IPS-20b (cell line): Measurements from ENCODE around the gene MYT1.
"Not testable (repeated sequence)": the region's sequence is repeated elsewhere in the genome, so short reads cannot be mapped to it uniquely, and the experiment has no call there.

Experiments used
- H3K27ac ChIP-seq: one replicate; pipeline ENCODE4 v1.5.1; 2013; ENCODE audit warnings: low read length
- H3K27me3 ChIP-seq: 2 replicates; pipeline ENCODE4 v1.6.1; 2013; ENCODE audit warnings: mild to moderate bottlenecking, low read length, inconsistent platforms; ENCODE audit not compliant: insufficient read depth
- H3K36me3 ChIP-seq: 2 replicates; pipeline ENCODE4 v1.6.1; 2013; ENCODE audit warnings: low read depth, mild to moderate bottlenecking, inconsistent platforms, low read length, moderate library complexity; ENCODE audit not compliant: insufficient read depth
- H3K4me1 ChIP-seq: 2 replicates; pipeline ENCODE4 v1.6.1; 2013; ENCODE audit warnings: mild to moderate bottlenecking, control low read depth, inconsistent platforms, low read length, moderate library complexity; ENCODE audit not compliant: insufficient read depth
- H3K4me3 ChIP-seq: 2 replicates; pipeline ENCODE4 v1.5.1; 2013; ENCODE audit warnings: mild to moderate bottlenecking, low read length, inconsistent platforms
- H3K9ac ChIP-seq: 2 replicates; pipeline ENCODE4 v1.6.1; 2013; ENCODE audit warnings: low read depth, mild to moderate bottlenecking, inconsistent platforms, low read length, moderate library complexity
- H3K9me3 ChIP-seq: 2 replicates; pipeline ENCODE4 v1.6.1; 2013; ENCODE audit warnings: mild to moderate bottlenecking, low read depth, low read length, inconsistent platforms; ENCODE audit not compliant: insufficient read depth

The MYT1 gene

DNA sequence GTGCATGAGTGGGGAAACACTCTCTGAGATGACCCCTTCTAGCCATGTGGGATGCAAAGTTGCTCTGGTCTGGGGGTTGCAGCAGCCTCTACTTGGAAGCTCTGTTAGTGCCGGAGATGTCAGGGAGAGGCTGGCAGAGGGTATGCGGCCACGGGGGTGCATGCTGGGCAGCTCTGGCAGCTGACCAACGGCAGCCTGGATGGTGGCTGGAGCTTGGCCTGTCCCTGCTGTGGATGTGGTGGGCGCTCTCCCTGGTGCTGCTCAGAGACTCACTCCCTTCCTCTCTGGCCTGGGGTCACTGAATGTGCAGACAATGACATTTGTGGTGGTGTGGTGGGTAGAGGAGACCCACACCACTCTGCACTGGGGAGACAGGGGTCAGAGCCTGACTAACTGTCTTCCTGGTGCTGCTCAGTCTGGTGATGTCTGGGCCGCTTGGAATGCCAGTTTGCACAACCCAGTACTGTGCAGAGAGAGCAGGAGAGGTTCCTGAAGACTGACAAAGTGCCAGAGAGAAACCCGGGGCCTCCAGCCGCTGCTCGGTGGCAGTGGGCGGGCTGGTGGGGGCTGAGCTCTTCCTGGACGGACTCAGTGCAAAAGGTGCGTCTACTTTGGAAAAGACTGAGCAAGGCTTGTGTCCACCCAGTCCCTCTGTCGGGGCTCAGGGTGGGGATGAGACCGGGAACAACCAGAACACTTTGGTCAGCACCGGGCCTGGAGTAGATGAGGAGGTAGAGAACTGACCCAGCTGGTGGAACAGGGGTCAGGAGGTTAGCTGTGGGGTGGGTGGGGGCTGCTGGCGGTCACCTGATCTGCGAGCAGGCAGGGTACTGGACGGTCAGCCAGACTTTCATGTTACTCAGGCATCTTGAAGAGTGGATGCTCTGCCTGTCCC is 2.7 kb downstream of the MYT1 start:
- Histone ChIP-seq H3K9ac (no peak overlapping the region), H3K27ac (no peak overlapping the region), H3K4me1 (peaks cover 5% of the 10 kb centered on the region; the same call in 1 of the 2 replicates), H3K9me3 (no peaks in the 10 kb centered on the region), H3K27me3 (peaks cover 34% of the 10 kb centered on the region), H3K4me3 (no peak overlapping the region), H3K36me3 (no peaks in the 10 kb centered on the region)

DNA sequence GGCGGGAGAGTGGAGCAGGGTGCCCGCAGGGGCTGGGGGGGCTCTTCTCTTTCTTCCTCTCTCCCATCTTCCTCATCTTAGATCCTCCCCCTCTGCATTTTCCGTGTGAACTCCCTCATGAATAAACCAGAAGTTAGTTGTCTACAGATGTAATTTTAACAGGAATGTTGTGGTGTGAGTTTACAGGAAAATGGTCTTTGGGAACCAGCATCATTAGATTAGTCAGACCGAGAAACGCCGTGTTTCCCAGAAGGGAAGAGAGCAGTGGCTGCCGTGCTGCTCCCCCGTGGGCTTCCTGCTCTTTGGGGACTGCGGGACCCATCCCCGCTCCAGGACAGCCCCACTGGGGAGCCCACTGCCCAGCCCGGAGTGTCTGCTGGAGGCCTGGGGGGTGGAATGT is 3.4 kb downstream of the MYT1 start:
- H3K4me1 ChIP-seq = no peaks in the 10 kb centered on the region; the same call in 1 of the 2 replicates
- H3K4me3 ChIP-seq = no peak overlapping the region
- peaks cover 32% of the 10 kb centered on the region for H3K27me3 ChIP-seq
- no peaks in the 10 kb centered on the region for H3K36me3 ChIP-seq
- H3K27ac ChIP-seq = no peak overlapping the region
- no peaks in the 10 kb centered on the region for H3K9me3 ChIP-seq
- no peak overlapping the region for H3K9ac ChIP-seq

DNA sequence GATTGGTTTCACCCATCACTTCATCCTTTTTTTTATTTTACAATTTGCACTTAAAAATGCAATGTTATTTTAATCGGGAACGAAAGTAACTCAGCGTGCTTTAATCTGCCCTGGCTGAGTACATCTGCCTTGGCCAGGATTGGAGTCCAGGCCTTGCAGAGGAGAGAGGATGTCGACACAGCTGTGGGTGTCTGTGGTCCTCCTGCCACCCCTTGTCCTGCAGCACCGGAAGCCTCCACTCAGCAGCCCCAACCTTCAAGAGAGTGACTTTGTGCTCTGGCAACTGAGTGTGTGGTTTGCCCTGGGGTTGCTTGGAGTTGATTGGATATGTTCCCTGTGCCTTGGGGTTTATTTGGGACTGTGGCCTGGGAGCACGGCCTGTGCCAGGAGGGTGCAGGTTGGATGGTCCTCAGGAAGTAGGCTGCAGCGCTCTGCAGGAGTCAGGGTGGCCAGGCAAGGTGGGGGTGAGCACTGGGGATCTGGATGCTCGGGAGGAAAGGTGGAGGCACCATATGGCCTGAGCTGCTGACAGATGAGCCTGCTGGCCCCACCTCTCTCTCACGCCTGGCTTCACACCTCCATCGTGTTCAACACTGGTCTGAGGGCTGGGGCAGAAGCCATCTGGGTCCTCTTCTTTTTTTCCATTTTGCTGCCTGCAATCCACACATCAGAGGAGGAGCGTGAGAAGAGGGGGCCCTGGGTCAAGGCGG is 4.3 kb downstream of the MYT1 start:
- Histone ChIP-seq H3K36me3 (no peaks in the 10 kb centered on the region), H3K4me3 (no peak overlapping the region), H3K27ac (no peak overlapping the region), H3K9ac (no peak overlapping the region), H3K27me3 (peaks cover 31% of the 10 kb centered on the region), H3K9me3 (no peaks in the 10 kb centered on the region), H3K4me1 (no peaks in the 10 kb centered on the region; the same call in 1 of the 2 replicates)

DNA sequence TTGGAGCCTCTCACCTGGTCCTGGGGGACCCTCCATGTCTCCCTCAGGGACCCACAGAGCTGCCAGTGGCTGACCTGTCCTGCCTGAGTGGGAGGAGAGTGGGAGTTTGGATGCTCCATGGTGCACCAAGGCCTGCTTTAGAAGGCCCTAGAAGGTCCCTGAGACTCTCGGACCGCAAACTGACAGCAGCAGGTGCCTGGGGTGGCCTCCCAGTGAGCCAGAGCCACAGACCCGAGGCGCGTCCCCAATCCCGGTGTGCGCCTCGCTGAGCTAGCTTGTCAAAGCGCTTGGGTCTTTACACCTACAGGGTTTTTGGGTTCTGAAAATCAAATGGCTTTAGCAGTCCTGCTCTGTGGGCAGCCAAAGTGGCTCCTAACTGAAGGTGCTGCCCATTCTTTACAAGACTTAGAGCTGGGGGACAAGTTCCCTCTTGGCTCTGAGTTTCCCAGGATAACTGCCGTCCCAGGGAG is 4.9 kb downstream of the MYT1 start:
- H3K9ac ChIP-seq = no peak overlapping the region
- no peaks in the 10 kb centered on the region for H3K36me3 ChIP-seq
- H3K27ac ChIP-seq = no peak overlapping the region
- peaks cover 26% of the 10 kb centered on the region for H3K27me3 ChIP-seq
- no peaks in the 10 kb centered on the region for H3K9me3 ChIP-seq
- no peak overlapping the region for H3K4me3 ChIP-seq
- no peaks in the 10 kb centered on the region; the same call in 1 of the 2 replicates for H3K4me1 ChIP-seq

DNA sequence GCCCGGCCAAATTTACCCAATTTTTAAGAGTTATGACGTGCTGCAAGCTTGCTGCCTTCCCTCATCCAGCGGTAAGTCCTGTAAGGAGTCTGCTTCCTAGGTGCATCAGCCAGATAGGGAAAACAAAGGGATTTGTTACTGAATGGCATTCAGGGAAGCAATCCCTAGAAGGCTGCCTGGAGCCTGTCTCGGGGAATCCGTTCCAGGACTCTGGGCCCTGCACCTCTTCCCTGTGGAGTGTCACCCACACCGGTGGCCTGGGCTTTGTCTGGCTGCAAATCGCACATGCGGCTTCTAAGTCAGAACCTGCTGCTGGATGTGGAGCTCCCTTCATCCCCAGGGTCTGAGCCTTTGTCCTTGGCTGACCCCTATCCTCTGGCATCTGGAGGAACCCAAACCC is 7.0 kb downstream of the MYT1 start:
- Histone ChIP-seq H3K4me3 (no peak overlapping the region), H3K36me3 (no peaks in the 10 kb centered on the region), H3K9ac (no peak overlapping the region), H3K27me3 (peaks cover 17% of the 10 kb centered on the region), H3K27ac (no peak overlapping the region), H3K4me1 (no peaks in the 10 kb centered on the region; the same call in 1 of the 2 replicates), H3K9me3 (no peaks in the 10 kb centered on the region)

DNA sequence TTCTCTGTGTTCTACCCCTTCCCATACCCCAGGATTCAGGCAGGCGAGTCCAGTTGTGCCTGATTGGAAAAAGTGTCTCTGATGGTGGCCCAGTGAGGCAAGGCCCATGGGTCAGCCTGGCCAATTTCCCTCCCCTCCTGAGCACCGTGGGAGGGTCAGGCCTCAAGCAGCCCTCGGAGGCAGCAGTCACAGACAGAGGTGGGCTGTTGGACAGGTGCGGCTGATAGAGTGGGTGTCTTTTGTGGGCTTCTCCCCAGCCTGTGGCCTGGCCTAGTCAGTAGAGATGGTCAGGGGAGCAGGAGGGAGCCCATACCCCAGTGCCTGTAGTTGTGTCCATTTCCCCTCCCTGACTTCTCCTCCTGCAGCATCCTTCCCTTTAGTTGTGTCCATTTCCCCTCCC is 8.9 kb downstream of the MYT1 start:
- Histone ChIP-seq H3K4me1 (peaks cover 10% of the 10 kb centered on the region; the same call in 1 of the 2 replicates), H3K27me3 (peaks cover 25% of the 10 kb centered on the region), H3K36me3 (no peaks in the 10 kb centered on the region), H3K9ac (no peak overlapping the region), H3K4me3 (no peak overlapping the region), H3K9me3 (no peaks in the 10 kb centered on the region), H3K27ac (no peak overlapping the region)

DNA sequence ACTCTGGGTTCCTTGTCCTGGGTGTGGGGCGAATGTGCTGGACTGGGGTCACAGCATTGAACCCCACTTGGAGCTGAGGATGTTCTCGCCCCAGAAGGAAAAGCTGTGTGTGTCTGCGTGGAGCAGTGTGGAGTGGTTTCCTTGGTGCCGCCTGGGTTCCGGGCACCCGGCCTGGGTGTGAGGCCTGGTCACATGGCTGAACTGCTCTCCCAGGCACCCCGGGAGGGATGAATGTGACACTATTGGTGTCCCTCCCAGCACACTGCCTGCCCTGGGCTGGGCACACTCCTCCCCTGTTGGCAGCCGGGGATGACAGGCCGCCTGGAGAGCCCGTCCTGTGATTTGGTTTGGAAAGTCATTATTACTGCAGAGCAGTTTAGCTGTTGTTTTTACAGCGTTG is 12.3 kb downstream of the MYT1 start:
- Histone ChIP-seq H3K27ac (no peak overlapping the region), H3K36me3 (no peaks in the 10 kb centered on the region), H3K4me1 (peaks cover 10% of the 10 kb centered on the region; the same call in 1 of the 2 replicates), H3K9ac (no peak overlapping the region), H3K9me3 (no peaks in the 10 kb centered on the region), H3K4me3 (peak overlapping the region; percentile 45; the same call in 1 of the 2 replicates), H3K27me3 (peaks cover 25% of the 10 kb centered on the region)

DNA sequence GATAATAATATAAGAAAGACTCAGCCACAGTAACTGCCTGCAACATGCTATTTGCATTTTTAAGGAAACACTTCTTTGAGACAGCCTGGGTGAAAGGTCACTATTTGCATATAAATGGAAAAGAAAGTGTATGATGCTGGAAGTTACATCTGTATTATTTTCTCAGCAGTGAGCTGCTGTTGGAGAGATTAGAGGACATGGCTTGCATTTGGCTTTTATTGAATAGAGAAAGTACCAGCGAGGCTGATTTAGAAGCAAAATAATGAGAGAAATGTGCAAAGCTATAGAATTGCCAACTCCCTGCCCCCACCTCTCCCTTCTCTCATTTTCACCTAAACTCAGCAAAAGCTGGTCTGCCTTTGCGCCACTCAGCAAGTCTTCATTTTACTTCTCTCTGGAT is 12.7 kb downstream of the MYT1 start:
- Histone ChIP-seq H3K4me3 (peak overlapping the region; percentile 45; the same call in 1 of the 2 replicates), H3K9me3 (no peaks in the 10 kb centered on the region), H3K9ac (no peak overlapping the region), H3K27me3 (peaks cover 23% of the 10 kb centered on the region), H3K36me3 (no peaks in the 10 kb centered on the region), H3K27ac (no peak overlapping the region), H3K4me1 (peaks cover 10% of the 10 kb centered on the region; the same call in 1 of the 2 replicates)

DNA sequence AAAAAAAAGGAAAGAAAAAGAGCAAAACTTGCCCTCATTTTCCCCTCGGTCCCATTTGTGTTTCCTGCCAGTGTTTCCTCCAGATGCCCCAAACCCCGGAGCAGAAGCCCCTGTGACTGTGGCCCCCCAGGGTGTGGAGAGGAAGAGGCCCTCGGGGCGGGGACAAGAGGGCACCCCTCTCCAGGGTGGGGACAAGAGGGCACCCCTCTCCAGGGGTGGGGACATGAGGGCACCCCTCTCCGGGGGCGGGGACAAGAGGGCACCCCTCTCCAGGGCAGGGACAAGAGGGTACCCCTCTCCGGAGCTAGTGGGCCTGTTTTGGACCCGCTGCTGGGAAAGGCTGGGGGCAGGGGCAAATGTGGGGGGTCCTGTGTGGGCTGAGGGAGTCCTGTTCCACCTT is 13.1 kb downstream of the MYT1 start:
- no peak overlapping the region for H3K27ac ChIP-seq
- H3K9me3 ChIP-seq = no peaks in the 10 kb centered on the region
- peaks cover 19% of the 10 kb centered on the region for H3K27me3 ChIP-seq
- peaks cover 10% of the 10 kb centered on the region; the same call in 1 of the 2 replicates for H3K4me1 ChIP-seq
- no peak overlapping the region for H3K9ac ChIP-seq
- peak overlapping the region; percentile 45; the same call in 1 of the 2 replicates for H3K4me3 ChIP-seq
- no peaks in the 10 kb centered on the region for H3K36me3 ChIP-seq

DNA sequence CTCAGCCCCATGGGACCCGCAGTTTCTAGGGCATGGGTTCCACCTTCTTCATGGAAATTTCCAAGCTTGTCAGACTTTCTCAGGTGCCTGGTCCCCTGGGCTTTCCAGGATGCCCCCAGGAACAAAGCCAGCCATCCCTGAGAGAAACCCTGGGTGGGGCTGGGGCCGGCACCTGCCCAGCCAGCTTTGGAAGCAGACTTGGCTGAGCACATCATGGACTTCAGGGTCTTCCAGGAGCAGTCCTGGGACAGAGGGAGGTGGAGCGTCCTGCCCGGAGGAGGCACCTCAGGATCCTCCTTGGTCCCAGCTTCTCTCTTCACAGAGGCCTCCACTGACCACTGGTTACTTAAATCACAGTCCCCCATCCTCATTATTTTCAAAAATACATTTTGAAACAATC is 13.5 kb downstream of the MYT1 start:
- Histone ChIP-seq H3K4me1 (peaks cover 10% of the 10 kb centered on the region; the same call in 1 of the 2 replicates), H3K27me3 (peaks cover 17% of the 10 kb centered on the region), H3K9ac (no peak overlapping the region)

DNA sequence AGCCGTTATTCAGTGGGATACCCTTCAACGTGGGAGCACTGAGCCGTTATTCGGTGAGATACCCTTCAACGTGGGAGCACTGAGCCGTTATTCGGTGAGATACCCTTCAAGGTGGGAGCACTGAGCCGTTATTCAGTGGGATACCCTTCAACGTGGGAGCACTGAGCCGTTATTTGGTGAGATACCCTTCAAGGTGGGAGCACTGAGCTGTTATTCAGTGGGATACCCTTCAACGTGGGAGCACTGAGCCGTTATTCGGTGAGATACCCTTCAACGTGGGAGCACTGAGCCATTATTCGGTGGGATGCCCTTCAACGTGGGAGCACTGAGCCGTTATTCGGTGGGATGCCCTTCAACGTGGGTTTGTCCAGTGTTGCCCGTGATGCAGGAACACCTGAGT is 14.7 kb downstream of the MYT1 start:
- H3K4me1 ChIP-seq = peaks cover 10% of the 10 kb centered on the region; the same call in 1 of the 2 replicates
- not testable (repeated sequence) for H3K36me3 ChIP-seq, H3K4me3 ChIP-seq, H3K27me3 ChIP-seq, H3K9me3 ChIP-seq, H3K27ac ChIP-seq, H3K9ac ChIP-seq

More for the DNA sequence above, 13.5 kb downstream of the MYT1 start:
- Histone ChIP-seq H3K36me3 (no peaks in the 10 kb centered on the region), H3K9me3 (no peaks in the 10 kb centered on the region), H3K27ac (no peak overlapping the region), H3K4me3 (no peak overlapping the region; the same call in 1 of the 2 replicates)
